Peyer's patch (tissue), 4 donors: Measurements from ENCODE around the gene TIPIN. TPM values are rescaled to one million over a fixed set of nuclear protein-coding genes. Genes with fewer than 3 reads are reported as not detected.
"Not testable (repeated sequence)": the region's sequence is repeated elsewhere in the genome, so short reads cannot be mapped to it uniquely, and the experiment has no call there.

ENCODE experiments used
- DNase-seq, 3 donors: peaks; one replicate each; pipeline ENCODE4 v3.0.0-alpha.2; 2017 to 2019
- H3K27ac ChIP-seq, 4 donors: fragments of 200-600 bp; sonication (generic); one replicate each; pipeline ENCODE4 v1.5.1; 2016 to 2019
- H3K27me3 ChIP-seq, 2 donors: fragments of 200-600 bp; sonication (generic); one replicate each; pipeline ENCODE4 v1.5.1; 2019
- H3K36me3 ChIP-seq, 3 donors: fragments of 200-600 bp; sonication (generic); one replicate each; pipeline ENCODE4 v1.5.1; 2016 to 2019
- H3K4me1 ChIP-seq, 4 donors: fragments of 200-600 bp; sonication (generic); one replicate each; pipeline ENCODE4 v1.5.1; 2016 to 2019
- H3K4me3 ChIP-seq, 4 donors: fragments of 200-600 bp; sonication (generic); 1 replicate in 3 of 4; 2 replicates in 1 of 4; pipeline ENCODE4 v1.5.1; 2016 to 2019; ENCODE audit warnings: mild to moderate bottlenecking in 1 of 4
- H3K9me3 ChIP-seq, 4 donors: fragments of 200-600 bp; sonication (generic); one replicate each; pipeline ENCODE4 v1.5.1; 2016 to 2019; ENCODE audit warnings: mild to moderate bottlenecking in 1 of 4
- POLR2A ChIP-seq, 2 donors: fragments of 450-650 bp; IDR thresholded peaks; one replicate each; pipeline ENCODE4 v1.5.1; 2017; ENCODE audit warnings: antibody characterized with exemption in 2 of 2, mild to moderate bottlenecking in 2 of 2, moderate library complexity in 2 of 2
- total RNA-seq, 4 donors: library from RNA; depleted of rRNA; stranded (reverse); fragments of >200 nt; gene quantifications; one replicate each; pipeline ENCODE4 v1.1.0, GENCODE V29; 2016
- TF ChIP-seq, protein P1 (sequence below), 6 experiments: fragments of 450-650 bp in 4 of 6; fragments of 200-600 bp in 2 of 6; sonication (generic) in 1 of 6; IDR thresholded peaks; one replicate each; pipeline ENCODE4 v1.5.1; 2017 to 2019; ENCODE audit warnings: antibody characterized with exemption in 6 of 6, mild to moderate bottlenecking in 3 of 6, moderate library complexity in 1 of 6

TIPIN gene
- total RNA-seq, 4 donors from 2014 or later, result 2.6 to 10.6 (median 6.8) TPM

DNA sequence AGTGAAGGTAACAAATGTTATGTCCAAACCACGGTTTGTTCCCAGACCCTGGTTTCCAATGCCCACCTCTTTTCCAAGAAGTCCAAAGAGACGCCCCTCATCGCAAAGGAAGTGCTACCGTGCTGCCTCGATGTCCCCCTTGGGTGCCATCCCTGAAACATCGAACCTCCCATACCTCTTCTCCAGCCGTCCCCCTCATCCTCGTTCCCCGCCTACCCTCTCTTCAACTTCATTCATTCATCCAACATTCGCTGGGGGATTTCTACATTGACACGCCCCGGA is 467 bp downstream of the TIPIN start:
- H3K27me3 ChIP-seq, result no peaks in the 10 kb centered on the region
- DNase-seq, result no peak
- no peak for TF ChIP-seq POLR2A (IDR thresholded peaks at IDR 0.05)
- TF ChIP-seq, protein P1, sequence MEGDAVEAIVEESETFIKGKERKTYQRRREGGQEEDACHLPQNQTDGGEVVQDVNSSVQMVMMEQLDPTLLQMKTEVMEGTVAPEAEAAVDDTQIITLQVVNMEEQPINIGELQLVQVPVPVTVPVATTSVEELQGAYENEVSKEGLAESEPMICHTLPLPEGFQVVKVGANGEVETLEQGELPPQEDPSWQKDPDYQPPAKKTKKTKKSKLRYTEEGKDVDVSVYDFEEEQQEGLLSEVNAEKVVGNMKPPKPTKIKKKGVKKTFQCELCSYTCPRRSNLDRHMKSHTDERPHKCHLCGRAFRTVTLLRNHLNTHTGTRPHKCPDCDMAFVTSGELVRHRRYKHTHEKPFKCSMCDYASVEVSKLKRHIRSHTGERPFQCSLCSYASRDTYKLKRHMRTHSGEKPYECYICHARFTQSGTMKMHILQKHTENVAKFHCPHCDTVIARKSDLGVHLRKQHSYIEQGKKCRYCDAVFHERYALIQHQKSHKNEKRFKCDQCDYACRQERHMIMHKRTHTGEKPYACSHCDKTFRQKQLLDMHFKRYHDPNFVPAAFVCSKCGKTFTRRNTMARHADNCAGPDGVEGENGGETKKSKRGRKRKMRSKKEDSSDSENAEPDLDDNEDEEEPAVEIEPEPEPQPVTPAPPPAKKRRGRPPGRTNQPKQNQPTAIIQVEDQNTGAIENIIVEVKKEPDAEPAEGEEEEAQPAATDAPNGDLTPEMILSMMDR (IDR thresholded peaks at IDR 0.05), result no peak
- peak overlapping the region; percentile 61 to 83 (median 78) for H3K27ac ChIP-seq
- H3K4me3 ChIP-seq, result peak overlapping the region; percentile 48 to 80 (median 69)
- no peaks in the 10 kb centered on the region for H3K4me1 ChIP-seq
- no peaks in the 10 kb centered on the region for H3K36me3 ChIP-seq
- no peaks in the 10 kb centered on the region for H3K9me3 ChIP-seq

DNA sequence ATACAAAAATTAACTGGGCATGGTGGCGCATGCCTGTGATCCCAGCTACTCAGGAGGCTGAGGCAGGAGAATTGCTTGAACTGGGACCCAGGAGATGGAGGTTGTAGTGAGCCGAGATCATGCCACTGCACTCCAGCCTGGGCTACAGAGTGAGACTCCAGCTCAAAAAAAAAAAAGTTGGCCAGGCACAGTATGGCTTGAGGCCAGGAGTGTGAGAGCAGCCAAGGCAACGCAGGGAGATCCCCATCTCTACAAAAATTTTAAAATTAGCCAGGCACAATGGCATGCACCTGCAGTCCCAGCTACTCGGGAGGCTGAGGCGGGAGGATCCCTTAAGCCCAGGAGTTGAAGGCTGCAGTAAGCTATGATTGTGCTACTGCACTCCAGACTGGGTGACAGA is 8.0 kb downstream of the TIPIN start:
- DNase-seq, H3K27me3 ChIP-seq, H3K4me3 ChIP-seq, H3K27ac ChIP-seq, H3K4me1 ChIP-seq, H3K9me3 ChIP-seq: not testable (repeated sequence)
- peaks cover 0 to 24% (median 0%) of the 10 kb centered on the region in 3 donors for H3K36me3 ChIP-seq

DNA sequence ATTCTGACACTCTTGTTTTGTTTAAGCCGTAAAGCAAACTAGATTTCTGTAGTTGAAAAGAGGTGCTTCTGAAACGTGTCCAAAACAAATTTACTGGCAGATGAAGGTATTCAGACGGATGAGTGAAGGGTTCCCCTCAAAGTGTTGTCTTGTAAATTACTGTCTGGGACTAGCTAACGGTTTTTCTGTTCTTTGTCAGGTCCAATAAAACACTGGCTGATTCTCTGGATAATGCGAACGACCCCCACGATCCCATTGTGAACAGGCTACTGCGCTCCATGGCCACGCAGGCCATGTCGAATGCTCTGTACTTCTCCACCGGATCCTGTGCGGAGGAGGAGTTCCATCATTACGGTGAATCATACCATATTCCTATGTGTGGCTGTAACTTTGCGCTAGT is 27.7 kb downstream of the TIPIN start:
- no peak for DNase-seq
- peaks cover 0 to 99% (median 0%) of the 10 kb centered on the region in 3 donors for H3K36me3 ChIP-seq
- no peaks in the 10 kb centered on the region for H3K9me3 ChIP-seq
- H3K27me3 ChIP-seq, result no peaks in the 10 kb centered on the region
- H3K27ac ChIP-seq, result no peak overlapping the region
- no peaks in the 10 kb centered on the region for H3K4me1 ChIP-seq
- H3K4me3 ChIP-seq, result no peak overlapping the region
- TF ChIP-seq POLR2A (IDR thresholded peaks at IDR 0.05), result no peak
- TF ChIP-seq, protein P1 (IDR thresholded peaks at IDR 0.05), result no peak

DNA sequence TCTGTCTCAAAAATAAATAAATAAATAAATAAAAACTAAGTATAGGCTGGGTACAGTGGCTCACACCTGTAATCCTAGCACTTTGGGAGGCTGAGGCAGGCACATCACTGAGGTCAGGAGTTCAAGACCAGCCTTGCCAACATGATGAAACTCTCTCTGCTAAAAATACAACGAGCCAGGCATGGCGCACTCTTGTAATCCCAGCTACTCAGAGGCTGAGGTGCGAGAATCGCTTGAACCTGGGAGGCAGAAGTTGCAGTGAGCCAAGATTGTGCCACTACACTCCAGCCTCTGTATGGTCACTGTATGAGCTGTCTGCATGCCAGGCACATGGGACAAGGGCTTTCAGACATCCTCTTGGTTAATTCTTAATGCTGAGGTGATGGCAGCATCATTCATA is 28.7 kb downstream of the TIPIN start:
- Histone ChIP-seq H3K4me3 (no peak overlapping the region), H3K9me3 (no peaks in the 10 kb centered on the region), H3K4me1 (no peaks in the 10 kb centered on the region), H3K27ac (no peak overlapping the region), H3K27me3 (no peaks in the 10 kb centered on the region), H3K36me3 (peaks cover 0 to 98% (median 0%) of the 10 kb centered on the region in 3 donors)
- TF ChIP-seq, protein P1 (IDR thresholded peaks at IDR 0.05), result no peak
- no peak for TF ChIP-seq POLR2A (IDR thresholded peaks at IDR 0.05)
- no peak for DNase-seq

DNA sequence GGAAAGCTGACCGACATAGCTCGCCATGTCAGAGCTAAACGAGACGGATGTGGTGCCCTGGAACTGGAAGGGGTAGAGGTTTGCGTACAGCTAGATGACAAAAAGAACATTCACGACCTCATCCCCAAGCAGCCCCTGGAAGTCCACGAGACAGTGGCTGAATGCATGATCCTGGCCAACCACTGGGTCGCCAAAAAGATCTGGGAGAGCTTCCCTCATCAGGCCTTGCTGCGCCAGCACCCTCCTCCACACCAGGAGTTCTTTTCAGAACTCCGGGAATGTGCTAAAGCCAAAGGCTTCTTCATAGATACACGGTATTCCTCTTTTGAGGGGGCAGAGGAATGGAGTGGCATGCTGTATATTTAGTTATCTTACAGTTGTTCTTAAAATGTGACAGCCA is 30.4 kb downstream of the TIPIN start:
- H3K4me3 ChIP-seq, result no peak overlapping the region
- H3K9me3 ChIP-seq, result no peaks in the 10 kb centered on the region
- H3K27ac ChIP-seq, result no peak overlapping the region
- H3K4me1 ChIP-seq, result no peaks in the 10 kb centered on the region
- no peak for DNase-seq
- H3K27me3 ChIP-seq, result no peaks in the 10 kb centered on the region
- TF ChIP-seq POLR2A (IDR thresholded peaks at IDR 0.05), result no peak
- TF ChIP-seq, protein P1 (IDR thresholded peaks at IDR 0.05), result no peak
- peaks cover 0 to 91% (median 0%) of the 10 kb centered on the region in 3 donors for H3K36me3 ChIP-seq

DNA sequence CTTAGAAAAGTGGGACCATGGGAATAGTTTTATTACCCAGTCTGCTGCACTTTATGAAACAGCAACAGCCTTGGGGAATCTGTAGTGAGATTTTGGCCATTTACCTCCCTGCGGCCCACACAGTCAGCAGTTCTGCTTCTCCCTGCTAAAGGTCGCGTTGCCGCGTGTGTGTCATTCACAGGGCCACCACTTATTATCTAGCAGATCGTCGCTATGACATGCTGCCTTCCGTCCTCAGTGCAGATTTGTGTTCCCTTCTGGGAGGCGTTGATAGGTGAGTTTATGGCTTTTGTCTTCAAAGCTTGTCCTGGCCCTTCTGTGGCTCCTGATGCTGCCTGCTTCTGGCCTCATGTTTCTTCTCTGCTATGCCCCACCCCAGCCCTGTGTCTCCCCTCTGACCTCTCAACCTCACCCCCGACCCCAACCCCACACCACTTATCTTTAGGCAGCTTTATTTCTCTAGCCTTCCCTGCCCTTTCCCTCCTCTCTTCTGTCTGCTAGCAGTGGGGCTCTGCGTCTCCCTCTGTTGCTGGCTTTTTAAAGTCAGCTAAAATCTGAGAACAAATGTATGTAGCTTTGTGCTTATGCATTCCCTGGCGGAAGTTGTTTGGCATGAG is 33.1 kb downstream of the TIPIN start:
- Histone ChIP-seq H3K9me3 (no peaks in the 10 kb centered on the region), H3K36me3 (peaks cover 0 to 88% (median 0%) of the 10 kb centered on the region in 3 donors), H3K4me3 (no peak overlapping the region), H3K27ac (no peak overlapping the region), H3K27me3 (no peaks in the 10 kb centered on the region), H3K4me1 (no peaks in the 10 kb centered on the region)
- no peak for TF ChIP-seq POLR2A (IDR thresholded peaks at IDR 0.05)
- TF ChIP-seq, protein P1 (IDR thresholded peaks at IDR 0.05), result no peak
- DNase-seq, result no peak
